Ovary (tissue), 9 donors: ENCODE results near the gene GABBR2. TPM values are rescaled to one million over a fixed set of nuclear protein-coding genes. Genes with fewer than 3 reads are reported as not detected.

ENCODE experiments used
- DNase-seq, 5 donors: peaks; one replicate each; pipeline ENCODE4 v3.0.0-alpha.2; 2019 to 2020
- H3K27ac ChIP-seq, 2 donors: fragments of 200-600 bp; one replicate each; pipeline versions ENCODE4 v1.5.1 to v1.8.0; 2019 to 2022
- H3K27me3 ChIP-seq: fragments of 200-600 bp; one replicate; pipeline ENCODE4 v1.8.0; 2022
- H3K36me3 ChIP-seq: fragments of 200-600 bp; sonication (generic); one replicate; pipeline ENCODE4 v1.5.1; 2019
- H3K4me1 ChIP-seq: one replicate; pipeline ENCODE4 v1.8.1; 2013; ENCODE audit warnings: mild to moderate bottlenecking, moderate library complexity; ENCODE audit not compliant: insufficient read depth
- H3K4me3 ChIP-seq: fragments of 200-600 bp; sonication (generic); one replicate; pipeline ENCODE4 v1.5.1; 2017
- H3K9me3 ChIP-seq, 2 donors: fragments of 200-600 bp in 1 of 2; sonication (generic) in 1 of 2; one replicate each; pipeline versions ENCODE4 v1.5.1 to v1.8.1; 2013 to 2019; ENCODE audit warnings: mild to moderate bottlenecking in 1 of 2, moderate library complexity in 1 of 2
- EP300 ChIP-seq: sonication (generic); formaldehyde crosslinking; IDR thresholded peaks from one replicate; pipeline ENCODE4 v1.6.1; 2017; ENCODE audit warnings: antibody characterized with exemption
- POLR2A ChIP-seq: fragments of 450-650 bp; IDR thresholded peaks from one replicate; pipeline ENCODE4 v1.6.1; 2017; ENCODE audit warnings: antibody characterized with exemption, mild to moderate bottlenecking, moderate library complexity
- WGBS, 3 donors: extraction: QIAGEN DNeasy Blood & Tissue Kit in 1 of 3; methylation state at CpG; one replicate each; pipeline versions ENCODE4 v1.1.5 to v1.1.7; 2013 to 2017; 5-methylcytosine and 5-hydroxymethylcytosine counted together
- intact Hi-C, 4 donors: fragments of 100-400 bp; cut with DNase I; formaldehyde crosslinking; loops; one replicate each; pipeline versions ENCODE4 v1.11.0 to v1.15.1; 2022 to 2023
- polyA plus RNA-seq, 2 donors: library from polyadenylated mRNA; stranded (reverse); fragments of 200-250 nt in 1 of 2; fragments of 350-450 nt in 1 of 2; fragmentation: Illumina TruSeq in 1 of 2; extraction: RNeasy Lipid Tissue Mini Kit (QIAGEN cat#74804) in 1 of 2; gene quantifications; one replicate each; pipeline ENCODE4 v1.2.3, GENCODE V29; 2013 to 2014
- total RNA-seq, 7 donors: library from RNA; depleted of rRNA in 2 of 7; stranded (reverse); fragments of >200 nt in 2 of 7; fragmentation: NEBNext Ultra II Directional in 3 of 7; extraction: Animal tissue kit (Norgen Biotek cat#: 25700) in 3 of 7; gene quantifications; one replicate each; pipeline versions ENCODE4 v1.1.0 to v1.2.4, GENCODE V29; 2016 to 2023
- TF ChIP-seq, protein P1 (sequence below), 3 donors: fragments of 450-650 bp in 2 of 3; fragments of 200-600 bp in 1 of 3; IDR thresholded peaks; one replicate each; pipeline versions ENCODE4 v1.5.1 to v1.8.0; 2016 to 2022; ENCODE audit warnings: antibody characterized with exemption in 3 of 3, mild to moderate bottlenecking in 1 of 3
- donor health status: DM: no; HTN: no; CAD: no; lungs with moderate emphysema.
- donor health status: DM: no; HTN: no; CAD: no.
- donor health status: Bipolar disorder and iron deficiency.
- donor health status: DM: yes; HTN: yes; CAD: no.
- donor health status: DM: no; HTN: no; CAD: no.
- donor health status: DM: yes; HTN: yes; CAD: no.

GABBR2 gene
- total and polyA plus RNA-seq, 9 donors = 0.05 to 0.30 (median 0.22) TPM; not detected in 6

GRCh38 chr9:98610711-98611110, 98.0 kb downstream of the GABBR2 start:
- intact Hi-C loops = no loop called here
- Histone ChIP-seq H3K27ac (no peak overlapping the region), H3K9me3 (no peaks in the 10 kb centered on the region), H3K4me1 (no peaks in the 10 kb centered on the region), H3K4me3 (no peak overlapping the region), H3K36me3 (no peaks in the 10 kb centered on the region), H3K27me3 (no peaks in the 10 kb centered on the region)
- 48 to 75% (median 63%) methylated on average over 5 of the region's 5 CpGs for WGBS, 3 donors
- TF ChIP-seq EP300 = no peak
- TF ChIP-seq, protein P1, sequence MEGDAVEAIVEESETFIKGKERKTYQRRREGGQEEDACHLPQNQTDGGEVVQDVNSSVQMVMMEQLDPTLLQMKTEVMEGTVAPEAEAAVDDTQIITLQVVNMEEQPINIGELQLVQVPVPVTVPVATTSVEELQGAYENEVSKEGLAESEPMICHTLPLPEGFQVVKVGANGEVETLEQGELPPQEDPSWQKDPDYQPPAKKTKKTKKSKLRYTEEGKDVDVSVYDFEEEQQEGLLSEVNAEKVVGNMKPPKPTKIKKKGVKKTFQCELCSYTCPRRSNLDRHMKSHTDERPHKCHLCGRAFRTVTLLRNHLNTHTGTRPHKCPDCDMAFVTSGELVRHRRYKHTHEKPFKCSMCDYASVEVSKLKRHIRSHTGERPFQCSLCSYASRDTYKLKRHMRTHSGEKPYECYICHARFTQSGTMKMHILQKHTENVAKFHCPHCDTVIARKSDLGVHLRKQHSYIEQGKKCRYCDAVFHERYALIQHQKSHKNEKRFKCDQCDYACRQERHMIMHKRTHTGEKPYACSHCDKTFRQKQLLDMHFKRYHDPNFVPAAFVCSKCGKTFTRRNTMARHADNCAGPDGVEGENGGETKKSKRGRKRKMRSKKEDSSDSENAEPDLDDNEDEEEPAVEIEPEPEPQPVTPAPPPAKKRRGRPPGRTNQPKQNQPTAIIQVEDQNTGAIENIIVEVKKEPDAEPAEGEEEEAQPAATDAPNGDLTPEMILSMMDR (IDR thresholded peaks at IDR 0.05) = no peak
- DNase-seq = no peak

- no peaks in the 10 kb centered on the region for H3K36me3 ChIP-seq
- intact Hi-C loops = no loop called here
- H3K27ac ChIP-seq = no peak overlapping the region
- H3K27me3 ChIP-seq = no peaks in the 10 kb centered on the region
- TF ChIP-seq EP300 = no peak
- TF ChIP-seq POLR2A = no peak
- TF ChIP-seq, protein P1 (IDR thresholded peaks at IDR 0.05) = no peak
- no peaks in the 10 kb centered on the region for H3K4me1 ChIP-seq
- no peaks in the 10 kb centered on the region for H3K9me3 ChIP-seq
- WGBS, 3 donors = 67 to 79% (median 77%) methylated on average over 2 of the region's 2 CpGs
- H3K4me3 ChIP-seq = no peak overlapping the region
- no peak for DNase-seq
These were observed 98.5 kb downstream of the GABBR2 start for GRCh38 chr9:98610211-98610610.

- H3K36me3 ChIP-seq = no peaks in the 10 kb centered on the region
- TF ChIP-seq POLR2A (no peak), EP300 (no peak)
- TF ChIP-seq, protein P1 (IDR thresholded peaks at IDR 0.05) = no peak
- no peak overlapping the region for H3K4me3 ChIP-seq
- 65 to 74% (median 67%) methylated on average over 6 of the region's 6 CpGs for WGBS, 3 donors
- H3K27me3 ChIP-seq = no peaks in the 10 kb centered on the region
- no peak for DNase-seq
- no peak overlapping the region for H3K27ac ChIP-seq
- H3K9me3 ChIP-seq = no peaks in the 10 kb centered on the region
- H3K4me1 ChIP-seq = no peaks in the 10 kb centered on the region
- intact Hi-C loops = no loop called here
These were observed 99.1 kb downstream of the GABBR2 start for GRCh38 chr9:98609646-98610045.

DNA sequence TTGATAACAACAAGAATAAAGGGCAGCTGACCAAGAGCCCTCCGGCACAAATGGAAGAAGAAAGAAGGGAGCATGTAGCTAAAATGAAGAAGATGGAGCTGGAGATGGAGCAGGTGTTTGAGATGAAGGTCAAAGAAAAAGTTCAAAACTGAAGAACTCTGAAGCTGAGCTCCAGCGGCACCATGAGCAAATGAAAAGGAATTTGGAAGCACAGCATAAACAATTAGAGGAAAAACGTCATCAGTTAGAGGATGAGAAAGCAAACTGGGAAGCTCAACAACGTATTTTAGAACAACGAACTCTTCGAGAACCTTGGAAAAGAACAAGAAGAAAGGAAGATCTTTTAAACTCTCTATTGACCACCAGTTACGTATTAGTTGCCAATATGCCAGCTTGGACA, 100.9 kb downstream of the GABBR2 start:
- intact Hi-C loops = no loop called here
- no peak for TF ChIP-seq EP300
- TF ChIP-seq POLR2A = no peak
- TF ChIP-seq, protein P1 (IDR thresholded peaks at IDR 0.05) = no peak
- Histone ChIP-seq H3K4me3 (no peak overlapping the region), H3K36me3 (no peaks in the 10 kb centered on the region), H3K9me3 (no peaks in the 10 kb centered on the region), H3K27ac (no peak overlapping the region), H3K4me1 (no peaks in the 10 kb centered on the region), H3K27me3 (no peaks in the 10 kb centered on the region)
- 39 to 47% (median 45%) methylated on average over 7 of the region's 7 CpGs for WGBS, 3 donors
- DNase-seq = no peak

DNA sequence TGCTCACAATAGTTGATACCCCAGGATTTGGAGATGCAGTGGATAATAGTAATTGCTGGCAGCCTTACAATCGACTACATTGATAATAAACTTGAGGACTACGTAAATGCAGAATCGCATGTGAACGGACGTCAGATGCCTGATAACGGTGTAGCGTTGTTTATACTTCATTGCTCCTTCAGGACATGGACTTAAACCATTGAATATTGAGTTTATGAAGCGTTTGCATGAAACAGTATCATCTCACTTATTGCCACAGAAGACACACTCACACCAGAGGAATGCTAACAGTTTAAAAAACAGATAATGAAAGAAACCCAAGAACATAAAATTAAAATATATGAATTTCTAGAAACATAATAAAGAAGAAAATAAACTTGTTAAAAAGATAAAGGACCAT, 101.6 kb downstream of the GABBR2 start:
- TF ChIP-seq EP300 (no peak), POLR2A (no peak)
- TF ChIP-seq, protein P1 (IDR thresholded peaks at IDR 0.05) = no peak
- intact Hi-C loops = no loop called here
- 69 to 84% (median 84%) methylated on average over 8 of the region's 8 CpGs for WGBS, 3 donors
- Histone ChIP-seq H3K27me3 (no peaks in the 10 kb centered on the region), H3K4me3 (no peak overlapping the region), H3K27ac (no peak overlapping the region), H3K4me1 (no peaks in the 10 kb centered on the region), H3K36me3 (no peaks in the 10 kb centered on the region), H3K9me3 (no peaks in the 10 kb centered on the region)
- DNase-seq = no peak
